Measurements from ENCODE around the gene KRTAP10-11.

DNA sequence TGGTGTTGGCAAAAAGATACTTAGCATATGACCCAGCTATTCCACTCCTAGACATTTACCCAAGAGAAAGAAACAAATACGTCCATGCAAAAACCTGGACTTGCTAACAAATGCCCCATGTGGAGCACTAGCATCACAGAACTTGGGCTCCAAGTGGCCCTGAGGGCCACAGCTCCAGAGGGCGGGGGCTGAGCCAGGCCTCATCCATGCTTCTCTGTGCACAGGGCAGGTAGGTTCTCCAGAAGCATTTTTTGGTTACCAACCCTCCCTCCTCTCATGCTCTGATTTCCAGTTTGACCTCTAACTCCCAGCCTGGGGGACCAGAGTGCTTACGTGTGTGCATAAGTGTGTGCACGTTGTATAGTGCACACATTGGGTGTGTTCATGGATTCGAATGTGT lies 18.5 kb downstream of the KRTAP10-11 start:
- no peak for TF ChIP-seq CTCF (IDR thresholded peaks at IDR 0.05)
- no peak for TF ChIP-seq POLR2A (IDR thresholded peaks at IDR 0.05)
